Measurements from ENCODE around the gene BCORL1.

- TF ChIP-seq YY1 (IDR thresholded peaks at IDR 0.05; ENCODE audit: low read depth) (no peak), JUND (IDR thresholded peaks at IDR 0.05) (no peak), CTCF (IDR thresholded peaks at IDR 0.05) (no peak), TEAD4 (IDR thresholded peaks at IDR 0.05; ENCODE audit: borderline replicate concordance, insufficient read depth) (no peak), RCOR1 (IDR thresholded peaks at IDR 0.05; ENCODE audit: low read length) (no peak), CHD2 (IDR thresholded peaks at IDR 0.05; ENCODE audit: low read length, partially characterized antibody) (no peak), GABPA (IDR thresholded peaks at IDR 0.05; ENCODE audit: low read depth) (no peak)
Measured at GRCh38 chrX:129954804-129955203, 27.6 kb upstream of the BCORL1 start.

All from SK-N-SH (cell line).